IMR-90 (cell line): Measurements from ENCODE around the gene SNAP29. TPM values are rescaled to one million over a fixed set of nuclear protein-coding genes. Genes with fewer than 3 reads are reported as not detected.

ENCODE experiments used
- ATAC-seq: fragments of 200-7000 bp; cut with Tn5 transposase; 2 replicates; pipeline ENCODE4 v1.9.1; 2020; ENCODE audit warnings: low read depth, mild to moderate bottlenecking, moderate library complexity
- BruUV-seq: library from RNA; stranded (reverse); fragments of 400-500 nt; replicated peaks from 2 replicates; lab custom pipeline; 2021; lab: Mats Ljungman, UMichigan
- CTCF ChIA-PET: fragments of 300-600 bp; formaldehyde crosslinking; extraction: SDS; loops from one replicate; lab custom pipeline; 2021; ENCODE audit warnings: antibody characterized with exemption; lab: Yijun Ruan, JAX
- POLR2A ChIA-PET: fragments of 300-600 bp; sonication (Branson Sonifier 250); formaldehyde crosslinking; loops from one replicate; lab custom pipeline; 2022; ENCODE audit warnings: antibody characterized with exemption; ENCODE audit not compliant: unreplicated experiment; lab: Charles Lee
- DNase-seq: peaks from one replicate; pipeline ENCODE4 v3.0.0; 2013
- H2AFZ ChIP-seq: replicated peaks from 2 replicates; pipeline ENCODE3; 2013; ENCODE audit warnings: low read length, mild to moderate bottlenecking; ENCODE audit not compliant: poor library complexity
- H2AK5ac ChIP-seq: 2 replicates; pipeline ENCODE4 v1.6.1; 2013; ENCODE audit warnings: low read depth, low read length, inconsistent platforms
- H2AK9ac ChIP-seq: replicated peaks from 2 replicates; pipeline ENCODE3; 2013; ENCODE audit warnings: mild to moderate bottlenecking, low read depth, low read length, moderate library complexity; ENCODE audit not compliant: poor library complexity
- H2BK120ac ChIP-seq: 2 replicates; pipeline ENCODE4 v1.6.1; 2013; ENCODE audit warnings: low read depth, low read length, inconsistent platforms
- H2BK15ac ChIP-seq: 3 replicates; pipeline ENCODE4 v1.6.1; 2013; ENCODE audit warnings: low read depth, low read length, inconsistent platforms
- H2BK20ac ChIP-seq: 2 replicates; pipeline ENCODE4 v1.6.1; 2013; ENCODE audit warnings: low read depth, mild to moderate bottlenecking, inconsistent platforms, low read length, moderate library complexity
- H2BK5ac ChIP-seq: 2 replicates; pipeline ENCODE4 v1.6.1; 2013; ENCODE audit warnings: mild to moderate bottlenecking, low read depth, low read length, inconsistent platforms; ENCODE audit not compliant: poor library complexity, severe bottlenecking
- H3K14ac ChIP-seq: replicated peaks from 2 replicates; pipeline ENCODE4 v1.6.1; 2013; ENCODE audit warnings: low read depth, low read length, inconsistent platforms
- H3K18ac ChIP-seq: 2 replicates; pipeline ENCODE4 v1.6.1; 2013; ENCODE audit warnings: low read depth, low read length, control low read depth
- H3K23ac ChIP-seq: 2 replicates; pipeline ENCODE4 v1.6.1; 2013; ENCODE audit warnings: low read depth, low read length, inconsistent platforms
- H3K27ac ChIP-seq: 2 replicates; pipeline ENCODE4 v1.5.1; 2013; ENCODE audit warnings: mild to moderate bottlenecking, control low read depth, low read length; ENCODE audit not compliant: insufficient read depth
- H3K27me3 ChIP-seq: 2 replicates; pipeline ENCODE4 v1.6.1; 2013; ENCODE audit warnings: low read length; ENCODE audit not compliant: control insufficient read depth, insufficient read depth
- H3K36me3 ChIP-seq: 2 replicates; pipeline ENCODE4 v1.6.1; 2013; ENCODE audit warnings: low read length, mixed read lengths; ENCODE audit not compliant: control insufficient read depth, insufficient read depth
- H3K4ac ChIP-seq: 2 replicates; pipeline ENCODE4 v1.6.1; 2013; ENCODE audit warnings: low read depth, low read length, inconsistent platforms
- H3K4me1 ChIP-seq: 2 replicates; pipeline ENCODE4 v1.6.1; 2013; ENCODE audit warnings: low read length, mixed read lengths; ENCODE audit not compliant: control insufficient read depth, insufficient read depth
- H3K4me2 ChIP-seq: 2 replicates; pipeline ENCODE4 v1.6.1; 2013; ENCODE audit warnings: low read depth, mild to moderate bottlenecking, control low read depth, low read length, moderate library complexity
- H3K4me3 ChIP-seq: 2 replicates; pipeline ENCODE4 v1.5.1; 2013; ENCODE audit warnings: low read depth, mild to moderate bottlenecking, control low read depth, low read length, moderate library complexity; ENCODE audit not compliant: insufficient read depth
- H3K56ac ChIP-seq: 2 replicates; pipeline ENCODE4 v1.6.1; 2013; ENCODE audit warnings: low read length, inconsistent platforms; ENCODE audit not compliant: insufficient read depth; ENCODE audit errors: extremely low read depth
- H3K79me1 ChIP-seq, 2 experiments: 2 replicates each; pipeline ENCODE4 v1.6.1; 2013; ENCODE audit warnings: low read length in 2 of 2, inconsistent platforms in 1 of 2, low read depth in 1 of 2
- H3K9ac ChIP-seq: 2 replicates; pipeline ENCODE4 v1.6.1; 2013; ENCODE audit warnings: low read depth, low read length, control low read depth
- H3K9me1 ChIP-seq: 2 replicates; pipeline ENCODE4 v1.6.1; 2013; ENCODE audit warnings: low read length, inconsistent platforms; ENCODE audit not compliant: insufficient read depth
- H3K9me3 ChIP-seq: 2 replicates; pipeline ENCODE4 v1.6.1; 2013; ENCODE audit warnings: low read length; ENCODE audit not compliant: control insufficient read depth, insufficient read depth
- H4K20me1 ChIP-seq: 2 replicates; pipeline ENCODE4 v1.6.1; 2013; ENCODE audit warnings: low read length, inconsistent platforms; ENCODE audit not compliant: insufficient read depth
- H4K5ac ChIP-seq: 2 replicates; pipeline ENCODE4 v1.6.1; 2013; ENCODE audit warnings: mild to moderate bottlenecking, low read depth, low read length, control low read depth
- H4K8ac ChIP-seq, 2 experiments: 2 replicates each; pipeline ENCODE4 v1.6.1; 2013; ENCODE audit warnings: low read depth in 2 of 2, low read length in 2 of 2, control low read depth in 1 of 2, inconsistent platforms in 1 of 2
- H4K91ac ChIP-seq: 2 replicates; pipeline ENCODE4 v1.6.1; 2013; ENCODE audit warnings: low read depth, low read length, inconsistent platforms; ENCODE audit not compliant: insufficient read depth
- CEBPB ChIP-seq: IDR thresholded peaks from 2 replicates; pipeline ENCODE4 v1.6.1; 2012; ENCODE audit warnings: low read depth, low read length, improper control_type of control experiment
- CHD1 ChIP-seq: IDR thresholded peaks from 2 replicates; pipeline ENCODE4 v1.6.1; 2012; ENCODE audit warnings: low read depth, low read length, improper control_type of control experiment
- MAFK ChIP-seq: IDR thresholded peaks from 2 replicates; pipeline ENCODE4 v1.6.1; 2012; ENCODE audit warnings: low read depth, low read length, improper control_type of control experiment
- MAZ ChIP-seq: IDR thresholded peaks from 2 replicates; pipeline ENCODE4 v1.6.1; 2012; ENCODE audit warnings: low read depth, mild to moderate bottlenecking, low read length, improper control_type of control experiment, moderate library complexity, borderline replicate concordance
- MXI1 ChIP-seq: IDR thresholded peaks from 2 replicates; pipeline ENCODE4 v1.6.1; 2012; ENCODE audit warnings: low read depth, mild to moderate bottlenecking, low read length, moderate library complexity, borderline replicate concordance
- RAD21 ChIP-seq: IDR thresholded peaks from 2 replicates; pipeline ENCODE4 v1.6.1; 2012; ENCODE audit warnings: low read length, improper control_type of control experiment
- RFX5 ChIP-seq: IDR thresholded peaks from 2 replicates; pipeline ENCODE4 v1.8.0; 2012; ENCODE audit warnings: low read depth, mild to moderate bottlenecking, low read length, moderate library complexity
- USF2 ChIP-seq: fragments of 150-350 bp; IDR thresholded peaks from 2 replicates; pipeline ENCODE4 v1.6.1; 2017; ENCODE audit warnings: mild to moderate bottlenecking, antibody characterized with exemption, low read length, low read depth
- WGBS, 2 experiments: methylation state at CpG; one replicate each; pipeline versions ENCODE4 v1.1.5 to v1.1.7; 2013; ENCODE audit warnings: missing lambda C conversion rate in 2 of 2; ENCODE audit not compliant: insufficient read length in 1 of 2; ENCODE audit errors: extremely low coverage in 2 of 2; 5-methylcytosine and 5-hydroxymethylcytosine counted together
- dilution Hi-C: fragments of 300-500 bp; cut with HindIII; formaldehyde crosslinking; loops from one replicate; pipeline ENCODE4 v1.14.3; 2018; ENCODE audit warnings: low sequenced_read_pairs; ENCODE audit not compliant: unreplicated experiment
- in situ Hi-C: fragments of 300-500 bp; cut with MboI; formaldehyde crosslinking; loops from 3 replicates; pipeline ENCODE4 v1.14.3; 2019; ENCODE audit warnings: low sequenced_read_pairs, inconsistent platforms, mixed read lengths
- intact Hi-C: fragments of 100-400 bp; cut with micrococcal nuclease; formaldehyde crosslinking; loops from 2 replicates; pipeline ENCODE4 v1.10.0; 2022
- polyA plus RNA-seq, 3 experiments: library from polyadenylated mRNA; depleted of rRNA; stranded (reverse); fragments of >200 nt; gene quantifications; 2 replicates each; pipeline ENCODE4 v1.2.3, GENCODE V29; 2012; ENCODE audit warnings: low replicate concordance in 1 of 3
- total RNA-seq: library from RNA; depleted of rRNA; stranded (reverse); fragments of >200 nt; gene quantifications from 2 replicates; pipeline ENCODE4 v1.2.3, GENCODE V29; 2012
- TF ChIP-seq, protein P1 (sequence below): conservative IDR thresholded peaks from 2 replicates; pipeline ENCODE4 v1.5.1; 2012; ENCODE audit warnings: mild to moderate bottlenecking, low read depth, low read length, improper control_type of control experiment

Gene SNAP29
- total and polyA plus RNA-seq, 2 of the 4 experiments (the other 2 are of a cell fraction), result 10.6 to 29.5 TPM

DNA sequence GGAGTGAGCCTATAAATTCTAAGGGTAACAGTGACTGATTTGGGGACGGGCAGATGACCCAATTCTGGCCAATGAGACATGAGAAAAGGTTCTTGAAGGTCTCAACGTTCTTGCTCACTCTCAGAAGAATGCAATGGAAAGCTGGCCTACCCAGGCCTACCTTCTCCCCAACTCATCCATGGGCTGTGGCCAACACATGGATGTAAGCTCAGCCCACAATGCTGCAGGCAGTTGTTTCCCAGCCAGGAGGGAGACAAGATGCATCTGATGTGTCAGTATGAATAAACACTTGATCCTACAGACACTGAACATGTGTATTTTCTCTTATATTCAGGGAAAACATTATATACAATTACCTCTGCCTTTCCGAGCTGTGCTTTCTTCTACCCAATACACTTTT is 24.6 kb upstream of the SNAP29 start:
- POLR2A ChIA-PET, result no interaction called here
- in situ Hi-C loops, result no loop called here

More for the DNA sequence above, 24.6 kb upstream of the SNAP29 start:
- no peak overlapping the region for H2BK20ac ChIP-seq
- no peaks in the 10 kb centered on the region for H3K9me3 ChIP-seq
- no peak overlapping the region for H3K9ac ChIP-seq
- intact Hi-C loops, result no loop called here
- H2BK120ac ChIP-seq, result no peak overlapping the region
- H4K20me1 ChIP-seq, result peaks cover 5% of the 10 kb centered on the region; the same call in 1 of the 2 replicates
- CTCF ChIA-PET, result no interaction called here
- peaks cover 13 to 40% of the 10 kb centered on the region in 2 experiments for H3K79me1 ChIP-seq
- H3K27ac ChIP-seq, result no peak overlapping the region
- H3K4me2 ChIP-seq, result no peak overlapping the region
- no peak overlapping the region for H2BK15ac ChIP-seq
- no TSS peak for BruUV-seq
- TF ChIP-seq MAZ, result no peak
- TF ChIP-seq MXI1, result no peak
- no peak for TF ChIP-seq CHD1
- no peak for TF ChIP-seq CEBPB
- no peak for TF ChIP-seq RFX5
- no peak for TF ChIP-seq MAFK
- TF ChIP-seq USF2, result no peak
- no peak for TF ChIP-seq RAD21
- TF ChIP-seq, protein P1, sequence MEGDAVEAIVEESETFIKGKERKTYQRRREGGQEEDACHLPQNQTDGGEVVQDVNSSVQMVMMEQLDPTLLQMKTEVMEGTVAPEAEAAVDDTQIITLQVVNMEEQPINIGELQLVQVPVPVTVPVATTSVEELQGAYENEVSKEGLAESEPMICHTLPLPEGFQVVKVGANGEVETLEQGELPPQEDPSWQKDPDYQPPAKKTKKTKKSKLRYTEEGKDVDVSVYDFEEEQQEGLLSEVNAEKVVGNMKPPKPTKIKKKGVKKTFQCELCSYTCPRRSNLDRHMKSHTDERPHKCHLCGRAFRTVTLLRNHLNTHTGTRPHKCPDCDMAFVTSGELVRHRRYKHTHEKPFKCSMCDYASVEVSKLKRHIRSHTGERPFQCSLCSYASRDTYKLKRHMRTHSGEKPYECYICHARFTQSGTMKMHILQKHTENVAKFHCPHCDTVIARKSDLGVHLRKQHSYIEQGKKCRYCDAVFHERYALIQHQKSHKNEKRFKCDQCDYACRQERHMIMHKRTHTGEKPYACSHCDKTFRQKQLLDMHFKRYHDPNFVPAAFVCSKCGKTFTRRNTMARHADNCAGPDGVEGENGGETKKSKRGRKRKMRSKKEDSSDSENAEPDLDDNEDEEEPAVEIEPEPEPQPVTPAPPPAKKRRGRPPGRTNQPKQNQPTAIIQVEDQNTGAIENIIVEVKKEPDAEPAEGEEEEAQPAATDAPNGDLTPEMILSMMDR, result no peak
- H3K4ac ChIP-seq, result no peak overlapping the region
- peaks cover 11% of the 10 kb centered on the region for H3K9me1 ChIP-seq
- no peak overlapping the region for H3K23ac ChIP-seq
- ATAC-seq (no peak), DNase-seq (no peak)
- H4K91ac ChIP-seq, result no peak overlapping the region
- no peak overlapping the region for H2BK5ac ChIP-seq
- no peak overlapping the region for H4K5ac ChIP-seq
- H2AK9ac ChIP-seq, result no peak overlapping the region
- H3K14ac ChIP-seq, result no peak overlapping the region
- H3K27me3 ChIP-seq, result no peaks in the 10 kb centered on the region
- no peak overlapping the region for H2AFZ ChIP-seq
- no peaks in the 10 kb centered on the region for H3K4me1 ChIP-seq
- dilution Hi-C loops, result no loop called here
- peaks cover 20% of the 10 kb centered on the region for H3K36me3 ChIP-seq
- H3K56ac ChIP-seq, result no peak overlapping the region
- H3K4me3 ChIP-seq, result no peak overlapping the region
- no peak overlapping the region for H3K18ac ChIP-seq
- WGBS, 2 experiments, result no CpG with 5 or more reads among the region's 3 CpGs
- no peak overlapping the region for H2AK5ac ChIP-seq
- no peak overlapping the region for H4K8ac ChIP-seq
